Measurements from ENCODE around the gene SH3RF3. TPM values are rescaled to one million over a fixed set of nuclear protein-coding genes. Genes with fewer than 3 reads are reported as not detected.

The SH3RF3 gene
- total RNA-seq, 1 experiment from 2014 or later, result 21.7 TPM

GRCh38 chr2:109212836-109213563, 84.0 kb downstream of the SH3RF3 start:
- BruUV-seq (replicated peaks), result no TSS peak
- no peaks in the 10 kb centered on the region for H3K9me3 Mint-ChIP-seq (ENCODE audit: unreplicated experiment)
- H3K27ac Mint-ChIP-seq (ENCODE audit: low read depth, unreplicated experiment), result peak overlapping the region; percentile 90
- CTCF ChIA-PET, result interaction anchor here (0.6 to 1.6 kb wide), 3 partner anchors 26 to 257 kb away, joined by 3 to 4 read pairs (median 3); no protein-coding TSS in a partner anchor
- H3K27me3 Mint-ChIP-seq (ENCODE audit: insufficient read depth, unreplicated experiment), result no peaks in the 10 kb centered on the region
- peak overlapping the region; percentile 48 for H3K4me3 Mint-ChIP-seq (ENCODE audit: unreplicated experiment)
- no peak for TF ChIP-seq CTCF (IDR thresholded peaks at IDR 0.05; ENCODE audit: unreplicated experiment)
- H3K4me1 Mint-ChIP-seq (ENCODE audit: insufficient read depth, unreplicated experiment), result peaks cover 83% of the 10 kb centered on the region
- peaks cover 6% of the 10 kb centered on the region for H3K36me3 Mint-ChIP-seq (ENCODE audit: insufficient read depth, unreplicated experiment)
- DNase-seq (ENCODE audit: unreplicated experiment), result peak; percentile 45
- POLR2A ChIA-PET, result interaction anchor here (0.6 to 1.2 kb wide), 5 partner anchors 26 to 494 kb away, joined by 3 to 5 read pairs (median 4); partner anchors contain the start of gene RANBP2
- intact Hi-C loops (cut with micrococcal nuclease), result loop anchor here (5.0 kb wide), 2 partner anchors 41 to 119 kb away; no protein-coding TSS in a partner anchor

- TF ChIP-seq CTCF (IDR thresholded peaks at IDR 0.05; ENCODE audit: unreplicated experiment), result no peak
- no peaks in the 10 kb centered on the region for H3K27me3 Mint-ChIP-seq (ENCODE audit: insufficient read depth, unreplicated experiment)
- peaks cover 6% of the 10 kb centered on the region for H3K36me3 Mint-ChIP-seq (ENCODE audit: insufficient read depth, unreplicated experiment)
- peak; percentile 97 for DNase-seq (ENCODE audit: unreplicated experiment)
- ChIA-PET CTCF (interaction anchor here (0.6 to 1.6 kb wide), 2 partner anchors 86 to 323 kb away, joined by 4 to 6 read pairs; no protein-coding TSS in a partner anchor), POLR2A (interaction anchor here (0.6 to 1.5 kb wide), 12 partner anchors 23 to 495 kb away, joined by 3 to 7 read pairs (median 4); partner anchors contain the start of genes RANBP2 and SH3RF3)
- intact Hi-C loops (cut with micrococcal nuclease), result loop anchor here (1.0 to 5.0 kb wide), 3 partner anchors 24 to 118 kb away; no protein-coding TSS in a partner anchor
- H3K27ac Mint-ChIP-seq (ENCODE audit: low read depth, unreplicated experiment), result peak overlapping the region; percentile 90
- H3K9me3 Mint-ChIP-seq (ENCODE audit: unreplicated experiment), result no peaks in the 10 kb centered on the region
- peak overlapping the region; percentile 48 for H3K4me3 Mint-ChIP-seq (ENCODE audit: unreplicated experiment)
- peaks cover 78% of the 10 kb centered on the region for H3K4me1 Mint-ChIP-seq (ENCODE audit: insufficient read depth, unreplicated experiment)
- BruUV-seq (replicated peaks), result no TSS peak
Observed at GRCh38 chr2:109213646-109214433, 84.8 kb downstream of the SH3RF3 start.

GRCh38 chr2:109214651-109215371, 85.8 kb downstream of the SH3RF3 start:
- POLR2A ChIA-PET, result interaction anchor here (0.8 to 2.0 kb wide), 10 partner anchors 22 to 256 kb away, joined by 3 to 7 read pairs (median 4); partner anchors contain the start of gene SH3RF3
- no peak for DNase-seq (ENCODE audit: unreplicated experiment)
- no TSS peak for BruUV-seq (replicated peaks)
- peaks cover 68% of the 10 kb centered on the region for H3K4me1 Mint-ChIP-seq (ENCODE audit: insufficient read depth, unreplicated experiment)
- peaks cover 6% of the 10 kb centered on the region for H3K36me3 Mint-ChIP-seq (ENCODE audit: insufficient read depth, unreplicated experiment)
- CTCF ChIA-PET, result interaction anchor here (0.6 to 1.6 kb wide), 4 partner anchors 87 to 324 kb away, joined by 3 to 6 read pairs (median 4); no protein-coding TSS in a partner anchor
- no peaks in the 10 kb centered on the region for H3K27me3 Mint-ChIP-seq (ENCODE audit: insufficient read depth, unreplicated experiment)
- H3K9me3 Mint-ChIP-seq (ENCODE audit: unreplicated experiment), result no peaks in the 10 kb centered on the region
- no peak for TF ChIP-seq CTCF (IDR thresholded peaks at IDR 0.05; ENCODE audit: unreplicated experiment)
- peak overlapping the region; percentile 48 for H3K4me3 Mint-ChIP-seq (ENCODE audit: unreplicated experiment)
- H3K27ac Mint-ChIP-seq (ENCODE audit: low read depth, unreplicated experiment), result peak overlapping the region; percentile 90
- intact Hi-C loops (cut with micrococcal nuclease), result loop anchor here (1.0 to 5.0 kb wide), 3 partner anchors 23 to 117 kb away; no protein-coding TSS in a partner anchor
